Mucosa of descending colon (tissue), 3 donors: ENCODE data around the gene CHD9NB. TPM values are rescaled to one million over a fixed set of nuclear protein-coding genes. Genes with fewer than 3 reads are reported as not detected.
A peak's percentile ranks its signal among the peaks of the same experiment; 100 is the strongest.

Source experiments
- ATAC-seq: fragments of 200-7000 bp; cut with Tn5 transposase; one replicate; pipeline ENCODE4 v1.9.1; 2020; ENCODE audit warnings: mild to moderate bottlenecking, moderate library complexity
- DNase-seq, 3 donors: peaks; one replicate each; pipeline ENCODE4 v3.0.0-alpha.2; 2020
- H3K36me3 ChIP-seq: fragments of 200-600 bp; one replicate; pipeline ENCODE4 v1.8.0; 2021; ENCODE audit warnings: low read depth, mild to moderate bottlenecking
- H3K4me1 ChIP-seq: fragments of 200-600 bp; one replicate; pipeline ENCODE4 v1.8.0; 2021; ENCODE audit warnings: low read depth, mild to moderate bottlenecking
- H3K4me3 ChIP-seq: fragments of 200-600 bp; one replicate; pipeline ENCODE4 v1.8.0; 2021; ENCODE audit warnings: mild to moderate bottlenecking
- H3K9me3 ChIP-seq: fragments of 200-600 bp; one replicate; pipeline ENCODE4 v1.8.0; 2021; ENCODE audit warnings: mild to moderate bottlenecking
- CTCF ChIP-seq: fragments of 200-600 bp; IDR thresholded peaks from one replicate; pipeline ENCODE4 v1.8.0; 2022; ENCODE audit warnings: antibody characterized with exemption, mild to moderate bottlenecking
- intact Hi-C, 2 donors: fragments of 100-400 bp; cut with DNase I in 1 of 2; cut with micrococcal nuclease in 1 of 2; formaldehyde crosslinking; loops; one replicate each; pipeline versions ENCODE4 v1.11.0 to v1.11.1; 2022; cut with DNase I, micrococcal nuclease
- total RNA-seq, 3 donors: library from RNA; stranded (reverse); fragmentation: NEBNext Ultra II Directional in 2 of 3; extraction: Animal tissue kit (Norgen Biotek cat#: 25700) in 2 of 3; gene quantifications; one replicate each; pipeline versions ENCODE4 v1.2.1 to v1.2.4, GENCODE V29; 2021 to 2023
- donor health status: DM: no; HTN: no; CAD: no; lungs with moderate emphysema.
- donor health status: DM: no; HTN: no; CAD: no.
- donor health status: DM: no; HTN: yes; CAD: no.

Gene CHD9NB
- total RNA-seq, 3 donors from 2014 or later = 2.3 to 5.3 (median 5.2) TPM

GRCh38 chr16:53082509-53082908, 29.8 kb upstream of the CHD9NB start:
- H3K4me1 ChIP-seq = peaks cover 11% of the 10 kb centered on the region
- no peak for TF ChIP-seq CTCF
- ATAC-seq = no peak

GRCh38 chr16:53081686-53082407, 29.1 kb upstream of the CHD9NB start:
- Histone ChIP-seq H3K36me3 (no peaks in the 10 kb centered on the region), H3K4me1 (peaks cover 11% of the 10 kb centered on the region), H3K9me3 (no peaks in the 10 kb centered on the region), H3K4me3 (no peak overlapping the region)
- ATAC-seq = no peak
- DNase-seq = no peak
- intact Hi-C loops = no loop called here
- no peak for TF ChIP-seq CTCF

More at GRCh38 chr16:53082509-53082908, 29.8 kb upstream of the CHD9NB start:
- Histone ChIP-seq H3K4me3 (no peak overlapping the region), H3K36me3 (no peaks in the 10 kb centered on the region), H3K9me3 (no peaks in the 10 kb centered on the region)
- DNase-seq = no peak
- intact Hi-C loops = no loop called here

GRCh38 chr16:53081032-53081424, 28.3 kb upstream of the CHD9NB start:
- Histone ChIP-seq H3K36me3 (no peaks in the 10 kb centered on the region), H3K9me3 (no peaks in the 10 kb centered on the region), H3K4me1 (peaks cover 11% of the 10 kb centered on the region), H3K4me3 (no peak overlapping the region)
- ATAC-seq (no peak), DNase-seq (no peak)
- intact Hi-C loops = no loop called here
- TF ChIP-seq CTCF = no peak

GRCh38 chr16:53080345-53081031, 27.8 kb upstream of the CHD9NB start:
- intact Hi-C loops = no loop called here
- ATAC-seq (peak; percentile 52), DNase-seq (peak in 1 of 3 donors; percentile 36)
- no peak overlapping the region for H3K4me3 ChIP-seq
- TF ChIP-seq CTCF = no peak
- no peaks in the 10 kb centered on the region for H3K9me3 ChIP-seq
- peaks cover 9% of the 10 kb centered on the region for H3K4me1 ChIP-seq
- no peaks in the 10 kb centered on the region for H3K36me3 ChIP-seq

- peaks cover 5% of the 10 kb centered on the region for H3K9me3 ChIP-seq
- peaks cover 3% of the 10 kb centered on the region for H3K4me1 ChIP-seq
- H3K4me3 ChIP-seq = no peak overlapping the region
- intact Hi-C loops = no loop called here
- H3K36me3 ChIP-seq = no peaks in the 10 kb centered on the region
- DNase-seq = no peak
- no peak for TF ChIP-seq CTCF
- ATAC-seq = no peak
Observed at GRCh38 chr16:53078765-53079485, 26.2 kb upstream of the CHD9NB start.
